HepG2 (cell line): Measurements from ENCODE around the gene NCKIPSD. TPM values are rescaled to one million over a fixed set of nuclear protein-coding genes. Genes with fewer than 3 reads are reported as not detected.

Experiments
- ATAC-seq: fragments of 200-7000 bp; cut with Tn5 transposase; 3 replicates; pipeline ENCODE4 v1.9.1; 2020; ENCODE audit warnings: mild to moderate bottlenecking, moderate library complexity
- BruUV-seq: library from RNA; stranded (reverse); fragments of 400-500 nt; replicated peaks from 2 replicates; lab custom pipeline; 2021; lab: Mats Ljungman, UMichigan
- CTCF ChIA-PET: fragments of 300-600 bp; formaldehyde crosslinking; extraction: SDS; loops from one replicate; lab custom pipeline; 2021; ENCODE audit warnings: low total read pairs, inconsistent platforms, low intra/inter-chr PET ratio; lab: Yijun Ruan, JAX
- POLR2A ChIA-PET: fragments of 350-600 bp; sonication (Branson Sonifier 250); formaldehyde crosslinking; loops from one replicate; lab custom pipeline; 2020; ENCODE audit warnings: antibody characterized with exemption, inconsistent platforms; lab: Yijun Ruan, JAX
- DNase-seq: peaks from one replicate; pipeline ENCODE4 v3.0.0-alpha.2; 2015; ENCODE audit warnings: low spot score
- FAIRE-seq: peaks from 3 replicates; lab custom pipeline; 2011; peaks lifted over from hg19 to GRCh38; lab: Jason Lieb, UNC
- H2AFZ ChIP-seq: one replicate; pipeline ENCODE4 v1.6.1; 2011; ENCODE audit warnings: low read length, inconsistent platforms
- H3K27ac ChIP-seq: fragments of 300-600 bp; 3 replicates; pipeline ENCODE4 v1.8.0; 2011; ENCODE audit warnings: mixed run types, mild to moderate bottlenecking, mixed read lengths, low read length, inconsistent platforms; ENCODE audit not compliant: insufficient read depth; ENCODE audit errors: extremely low read length
- H3K27me3 ChIP-seq, 2 experiments: fragments of 200-600 bp in 1 of 2; 2 replicates in 1 of 2; 3 replicates in 1 of 2; pipeline versions ENCODE4 v1.6.0 to v1.8.0; 2011; ENCODE audit warnings: low read length in 2 of 2, mild to moderate bottlenecking in 2 of 2, moderate library complexity in 2 of 2, inconsistent platforms in 1 of 2; ENCODE audit not compliant: insufficient read depth in 2 of 2, control insufficient read depth in 1 of 2
- H3K36me3 ChIP-seq, 2 experiments: fragments of 200-600 bp in 1 of 2; replicated peaks in 1 of 2; 2 replicates in 1 of 2; 3 replicates in 1 of 2; pipeline versions ENCODE4 v1.5.1 to v1.8.0; 2011; ENCODE audit warnings: low read length in 2 of 2, inconsistent platforms in 1 of 2; ENCODE audit not compliant: insufficient read depth in 2 of 2, control insufficient read depth in 1 of 2
- H3K4me1 ChIP-seq: 2 replicates; pipeline ENCODE4 v1.5.1; 2012; ENCODE audit warnings: low read length, inconsistent platforms; ENCODE audit not compliant: insufficient read depth
- H3K4me2 ChIP-seq: 2 replicates; pipeline ENCODE4 v1.6.0; 2011; ENCODE audit warnings: low read depth, low read length, inconsistent platforms
- H3K4me3 ChIP-seq, 3 experiments: fragments of 200-600 bp in 1 of 3; sonication (generic), shearing (Covaris generic) in 1 of 3; replicated peaks in 1 of 3; 2 replicates each; pipeline ENCODE4 v1.5.1; 2011 to 2016; ENCODE audit warnings: low read length in 3 of 3, inconsistent platforms in 2 of 3, low read depth in 2 of 3, mild to moderate bottlenecking in 2 of 3, control low read depth in 1 of 3, mixed read lengths in 1 of 3; ENCODE audit not compliant: insufficient read depth in 1 of 3
- H3K79me2 ChIP-seq: one replicate; pipeline ENCODE4 v1.6.1; 2011; ENCODE audit warnings: low read length, inconsistent platforms; ENCODE audit not compliant: insufficient read depth
- H3K9ac ChIP-seq: 2 replicates; pipeline ENCODE4 v1.6.0; 2011; ENCODE audit warnings: mild to moderate bottlenecking, low read depth, low read length, inconsistent platforms; ENCODE audit not compliant: insufficient read depth
- H3K9me3 ChIP-seq: 2 replicates; pipeline ENCODE4 v1.5.1; 2012; ENCODE audit warnings: mild to moderate bottlenecking, low read length
- H4K20me1 ChIP-seq: 2 replicates; pipeline ENCODE4 v1.6.0; 2011; ENCODE audit warnings: inconsistent platforms, mild to moderate bottlenecking, low read length, moderate library complexity; ENCODE audit not compliant: insufficient read depth
- KMT2B ChIP-seq: IDR thresholded peaks from 2 replicates; pipeline ENCODE4 v1.6.1; 2016; ENCODE audit warnings: missing genetic modification reagents, missing compliant biosample characterization
- NCOA5 ChIP-seq: sonication (generic); formaldehyde crosslinking; IDR thresholded peaks from 2 replicates; pipeline ENCODE4 v1.4.0; 2020; ENCODE audit warnings: missing genetic modification reagents
- TFE3 ChIP-seq: IDR thresholded peaks from 2 replicates; pipeline ENCODE4 v1.6.1; 2016
- ZNF3 ChIP-seq: IDR thresholded peaks from 2 replicates; pipeline ENCODE4 v1.7.0; 2017; ENCODE audit warnings: inconsistent platforms
- ZNF547 ChIP-seq: sonication (generic); formaldehyde crosslinking; IDR thresholded peaks from 2 replicates; pipeline ENCODE4 v1.5.1; 2020; ENCODE audit warnings: mild to moderate bottlenecking, missing genetic modification reagents
- ZNF7 ChIP-seq: IDR thresholded peaks from 2 replicates; pipeline ENCODE4 v1.6.1; 2016; ENCODE audit warnings: missing biosample characterization, missing genetic modification reagents
- WGBS: methylation state at CpG from one replicate; pipeline ENCODE4 v1.1.6; 2017; ENCODE audit warnings: low lambda C conversion rate; 5-methylcytosine and 5-hydroxymethylcytosine counted together
- in situ Hi-C: cut with HindIII; loops from 2 replicates; pipeline ENCODE4 v1.10.0; 2017; ENCODE audit warnings: low pct_unique_long_range_greater_than_20kb; ENCODE audit not compliant: extremely low pct_ligation_motif_present
- intact Hi-C: fragments of 100-400 bp; cut with micrococcal nuclease; formaldehyde crosslinking; loops from one replicate; pipeline ENCODE4 v1.10.0; 2022; ENCODE audit not compliant: unreplicated experiment
- polyA plus RNA-seq, 8 experiments: library from polyadenylated mRNA; depleted of rRNA in 3 of 8; stranded (reverse) in 7 of 8; unstranded in 1 of 8; fragments of >200 nt; fragmentation: Illumina TruSeq in 4 of 8; extraction: Trizol in 4 of 8; gene quantifications; 2 replicates each; pipeline versions ENCODE4 v1.2.1 to v1.2.3, GENCODE V29; 2011 to 2016; ENCODE audit warnings: low read depth in 4 of 8, missing spikeins in 1 of 8, mixed read lengths in 1 of 8; ENCODE audit not compliant: insufficient read depth in 1 of 8
- total RNA-seq, 5 experiments: library from RNA; depleted of rRNA; stranded (reverse); fragments of >200 nt; fragmentation: Illumina TruSeq; extraction: Trizol; gene quantifications; 2 replicates each; pipeline ENCODE4 v1.2.3, GENCODE V29; 2016; ENCODE audit warnings: low read depth in 1 of 5
- TF ChIP-seq, protein P1 (sequence below): sonication (generic); formaldehyde crosslinking; IDR thresholded peaks from 2 replicates; pipeline ENCODE4 v1.5.0; 2020; ENCODE audit warnings: mild to moderate bottlenecking, missing genetic modification reagents
- TF ChIP-seq, protein P2 (sequence below): sonication (generic); formaldehyde crosslinking; IDR thresholded peaks from 2 replicates; pipeline ENCODE4 v1.8.0; 2023; ENCODE audit warnings: mild to moderate bottlenecking, missing genetic modification reagents

NCKIPSD gene
- total and polyA plus RNA-seq, 2 of the 13 experiments (the other 11 are each of a cell fraction or from before 2014, with no cell fraction given) = 13.5 to 35.2 TPM

DNA sequence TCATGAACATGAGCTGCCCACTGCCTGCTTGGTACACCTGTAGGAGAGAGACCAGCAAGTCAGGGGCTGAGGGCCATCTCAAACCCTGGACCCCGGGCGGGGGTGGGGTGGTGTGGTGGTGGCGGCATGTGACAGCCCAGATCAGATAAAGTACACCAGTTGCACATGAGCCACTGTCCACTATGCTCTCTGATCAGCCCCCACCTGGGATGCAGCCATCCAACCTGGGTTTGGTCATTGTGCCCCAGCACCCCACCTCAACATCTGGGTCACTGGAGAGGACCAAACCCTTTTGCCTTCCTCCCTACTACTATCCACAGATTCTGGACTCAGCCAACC lies 3.0 kb upstream of the NCKIPSD start:
- Histone ChIP-seq H3K4me2 (no peak overlapping the region), H3K27ac (no peak overlapping the region)
- TF ChIP-seq TFE3 (no peak), NCOA5 (CRISPR knock-in tag) (no peak), ZNF547 (CRISPR knock-in tag) (no peak), ZNF3 (no peak), KMT2B (CRISPR knock-in tag) (no peak), ZNF7 (CRISPR knock-in tag) (no peak)
- TF ChIP-seq, protein P1, sequence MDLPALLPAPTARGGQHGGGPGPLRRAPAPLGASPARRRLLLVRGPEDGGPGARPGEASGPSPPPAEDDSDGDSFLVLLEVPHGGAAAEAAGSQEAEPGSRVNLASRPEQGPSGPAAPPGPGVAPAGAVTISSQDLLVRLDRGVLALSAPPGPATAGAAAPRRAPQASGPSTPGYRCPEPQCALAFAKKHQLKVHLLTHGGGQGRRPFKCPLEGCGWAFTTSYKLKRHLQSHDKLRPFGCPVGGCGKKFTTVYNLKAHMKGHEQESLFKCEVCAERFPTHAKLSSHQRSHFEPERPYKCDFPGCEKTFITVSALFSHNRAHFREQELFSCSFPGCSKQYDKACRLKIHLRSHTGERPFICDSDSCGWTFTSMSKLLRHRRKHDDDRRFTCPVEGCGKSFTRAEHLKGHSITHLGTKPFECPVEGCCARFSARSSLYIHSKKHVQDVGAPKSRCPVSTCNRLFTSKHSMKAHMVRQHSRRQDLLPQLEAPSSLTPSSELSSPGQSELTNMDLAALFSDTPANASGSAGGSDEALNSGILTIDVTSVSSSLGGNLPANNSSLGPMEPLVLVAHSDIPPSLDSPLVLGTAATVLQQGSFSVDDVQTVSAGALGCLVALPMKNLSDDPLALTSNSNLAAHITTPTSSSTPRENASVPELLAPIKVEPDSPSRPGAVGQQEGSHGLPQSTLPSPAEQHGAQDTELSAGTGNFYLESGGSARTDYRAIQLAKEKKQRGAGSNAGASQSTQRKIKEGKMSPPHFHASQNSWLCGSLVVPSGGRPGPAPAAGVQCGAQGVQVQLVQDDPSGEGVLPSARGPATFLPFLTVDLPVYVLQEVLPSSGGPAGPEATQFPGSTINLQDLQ (CRISPR knock-in tag) = no peak
- TF ChIP-seq, protein P2, sequence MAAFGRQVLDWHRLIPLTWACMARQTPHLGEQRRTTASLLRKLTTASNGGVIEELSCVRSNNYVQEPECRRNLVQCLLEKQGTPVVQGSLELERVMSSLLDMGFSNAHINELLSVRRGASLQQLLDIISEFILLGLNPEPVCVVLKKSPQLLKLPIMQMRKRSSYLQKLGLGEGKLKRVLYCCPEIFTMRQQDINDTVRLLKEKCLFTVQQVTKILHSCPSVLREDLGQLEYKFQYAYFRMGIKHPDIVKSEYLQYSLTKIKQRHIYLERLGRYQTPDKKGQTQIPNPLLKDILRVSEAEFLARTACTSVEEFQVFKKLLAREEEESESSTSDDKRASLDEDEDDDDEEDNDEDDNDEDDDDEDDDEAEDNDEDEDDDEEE (CRISPR knock-in tag) = no peak
- TF ChIP-seq, all 625 proteins: peak for 0
- no peak for DNase-seq
- no peak overlapping the region for H2AFZ ChIP-seq
- no peak for ATAC-seq
- WGBS = no CpG with 5 or more reads among the region's 3 CpGs
- H3K4me1 ChIP-seq = peaks cover 17% of the 10 kb centered on the region
- POLR2A ChIA-PET = interaction anchor here (0.6 to 1.1 kb wide), 3 partner anchors 26 to 738 kb away, joined by 3 to 4 read pairs (median 4); partner anchors contain the start of gene CELSR3
- no peak for FAIRE-seq
- no peak overlapping the region for H3K9ac ChIP-seq
- peaks cover 17% of the 10 kb centered on the region for H3K79me2 ChIP-seq
- intact Hi-C loops (no loop called here), in situ Hi-C loops (no loop called here)
- no TSS peak for BruUV-seq
- H3K27me3 ChIP-seq = no peaks in the 10 kb centered on the region; a peak in 2 of 5 replicates
- H3K4me3 ChIP-seq = no peak overlapping the region
- peaks cover 21 to 59% of the 10 kb centered on the region in 2 experiments for H3K36me3 ChIP-seq
- no peaks in the 10 kb centered on the region for H4K20me1 ChIP-seq
- CTCF ChIA-PET = no interaction called here
- H3K9me3 ChIP-seq = no peaks in the 10 kb centered on the region
